GM18517 (cell line): ENCODE measurements around the gene VWC2.
"Not testable (repeated sequence)": the region's sequence is repeated elsewhere in the genome, so short reads cannot be mapped to it uniquely, and the experiment has no call there.

Experiments
- ATAC-seq: cut with Tn5 transposase; IDR thresholded peaks from one replicate; pipeline ENCODE4 v1.9.1; 2021; ENCODE audit warnings: mild to moderate bottlenecking, moderate library complexity; ENCODE audit not compliant: unreplicated experiment

The VWC2 gene

DNA sequence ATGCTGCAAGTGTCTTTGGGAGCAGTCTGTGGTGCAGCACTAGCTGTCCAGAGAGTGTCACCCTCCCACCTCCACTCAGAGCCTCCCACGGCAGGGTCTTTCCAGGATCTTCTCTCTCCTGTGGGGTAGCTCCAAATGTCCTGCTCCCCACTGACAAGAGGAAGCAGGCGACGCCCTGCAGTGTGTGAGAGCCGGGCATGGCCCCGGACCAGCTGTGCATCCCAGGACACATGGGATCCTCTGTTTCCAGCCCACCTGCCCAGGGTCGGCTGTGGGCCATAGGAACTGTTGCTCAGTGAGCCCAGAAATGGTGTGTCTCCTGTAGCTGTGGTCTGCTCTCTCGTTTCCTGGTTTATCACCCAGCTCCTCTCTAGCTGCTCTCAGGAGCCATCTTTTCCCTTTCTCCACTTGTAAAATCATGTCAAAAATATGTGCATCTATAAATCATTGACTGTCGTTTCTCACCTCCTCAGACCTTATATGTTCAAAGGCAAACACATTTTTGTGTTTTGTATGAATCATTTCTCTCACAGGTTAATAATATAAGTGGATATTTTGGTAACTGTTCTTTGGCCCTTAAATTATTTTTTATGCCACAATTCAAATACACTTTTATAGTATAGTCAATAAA, 74.9 kb downstream of the VWC2 start:
- ATAC-seq: no peak

DNA sequence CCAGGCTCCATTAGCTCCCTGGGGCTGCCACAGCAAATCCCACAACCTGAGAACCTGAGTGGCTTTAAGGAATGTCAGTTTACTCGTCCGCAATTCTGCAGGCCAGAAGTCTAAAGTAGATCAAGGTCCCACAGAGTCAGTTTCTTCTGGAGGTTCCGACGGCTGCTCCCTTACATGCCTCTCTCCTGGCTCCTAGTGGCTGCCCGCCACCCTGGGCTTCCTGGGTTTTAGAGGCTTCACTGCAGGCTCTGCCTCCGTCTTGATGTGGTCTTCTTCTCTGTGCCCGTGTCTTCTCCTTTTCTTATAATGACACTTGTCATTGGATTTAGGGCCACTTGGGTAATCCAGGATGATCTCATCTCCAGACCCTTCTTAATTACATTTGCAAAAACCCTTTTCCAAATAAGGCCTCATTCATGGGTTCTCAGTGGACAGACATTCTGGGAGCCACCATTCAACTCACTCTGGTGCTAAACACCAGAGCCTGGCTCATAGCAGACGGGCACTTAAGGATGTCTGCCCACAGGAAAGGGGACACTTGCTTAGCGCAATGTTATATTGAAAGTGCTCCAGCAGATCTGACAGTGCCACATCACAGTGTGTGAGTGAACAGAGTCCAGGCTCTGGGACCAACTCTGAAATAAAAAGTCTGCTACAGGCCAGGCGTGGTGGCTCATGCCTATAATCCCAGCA, 77.6 kb downstream of the VWC2 start:
- ATAC-seq: no peak

DNA sequence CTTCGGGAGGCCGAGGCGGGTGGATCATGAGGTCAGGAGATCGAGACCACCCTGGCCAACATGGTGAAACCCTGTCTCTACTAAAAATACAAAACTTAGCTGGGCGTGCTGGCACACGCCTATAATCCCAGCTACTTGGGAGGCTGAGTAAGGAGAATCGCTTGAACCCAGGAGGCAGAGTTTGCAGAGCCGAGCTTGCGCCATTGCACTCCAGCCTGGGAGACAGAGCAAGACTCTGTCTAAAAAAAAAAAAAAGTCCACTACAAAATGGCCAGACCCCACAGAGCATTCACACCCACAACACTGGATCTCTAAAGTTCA, 78.1 kb downstream of the VWC2 start:
- ATAC-seq: not testable (repeated sequence)

DNA sequence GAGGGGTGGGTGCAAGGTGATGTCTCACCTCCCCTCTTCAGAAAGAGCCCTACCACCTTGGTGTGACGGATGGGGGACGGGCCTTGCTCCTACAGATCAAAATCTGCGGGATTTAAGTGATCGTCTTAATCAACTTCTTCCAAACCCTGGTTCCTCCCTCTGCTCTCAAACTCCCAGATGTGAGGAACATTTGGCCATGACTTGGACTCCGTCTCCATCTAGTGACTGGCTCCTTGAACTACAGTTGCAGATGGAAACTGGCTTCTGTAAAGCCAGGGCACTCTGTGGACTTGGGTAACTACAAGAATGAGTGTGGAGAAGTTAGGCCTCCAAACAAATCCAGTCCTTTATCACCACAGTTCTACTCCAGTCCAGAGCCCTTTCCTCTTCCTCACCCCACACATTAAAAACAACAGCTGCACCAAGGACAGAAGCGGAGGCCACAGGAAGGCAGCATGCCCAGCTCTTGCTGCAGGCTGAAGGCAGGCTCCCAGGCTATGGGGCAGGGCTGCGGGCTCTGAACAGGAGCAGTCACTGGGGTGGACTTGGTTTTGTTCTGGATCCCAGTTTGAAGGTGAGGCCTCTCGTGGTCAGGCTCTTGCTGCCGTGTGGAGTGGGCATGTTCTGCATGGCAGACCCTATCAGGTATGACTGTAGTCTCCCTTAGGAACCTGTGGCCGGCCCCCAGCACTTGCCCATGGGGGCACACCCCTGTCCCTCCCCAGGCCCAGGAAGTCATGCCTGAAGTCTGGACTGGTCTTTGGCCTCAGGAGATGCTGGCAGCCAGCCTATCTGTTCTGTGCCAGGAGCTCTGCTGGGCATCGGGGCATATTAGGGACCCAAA, 79.4 kb downstream of the VWC2 start:
- peak; percentile 82 for ATAC-seq

DNA sequence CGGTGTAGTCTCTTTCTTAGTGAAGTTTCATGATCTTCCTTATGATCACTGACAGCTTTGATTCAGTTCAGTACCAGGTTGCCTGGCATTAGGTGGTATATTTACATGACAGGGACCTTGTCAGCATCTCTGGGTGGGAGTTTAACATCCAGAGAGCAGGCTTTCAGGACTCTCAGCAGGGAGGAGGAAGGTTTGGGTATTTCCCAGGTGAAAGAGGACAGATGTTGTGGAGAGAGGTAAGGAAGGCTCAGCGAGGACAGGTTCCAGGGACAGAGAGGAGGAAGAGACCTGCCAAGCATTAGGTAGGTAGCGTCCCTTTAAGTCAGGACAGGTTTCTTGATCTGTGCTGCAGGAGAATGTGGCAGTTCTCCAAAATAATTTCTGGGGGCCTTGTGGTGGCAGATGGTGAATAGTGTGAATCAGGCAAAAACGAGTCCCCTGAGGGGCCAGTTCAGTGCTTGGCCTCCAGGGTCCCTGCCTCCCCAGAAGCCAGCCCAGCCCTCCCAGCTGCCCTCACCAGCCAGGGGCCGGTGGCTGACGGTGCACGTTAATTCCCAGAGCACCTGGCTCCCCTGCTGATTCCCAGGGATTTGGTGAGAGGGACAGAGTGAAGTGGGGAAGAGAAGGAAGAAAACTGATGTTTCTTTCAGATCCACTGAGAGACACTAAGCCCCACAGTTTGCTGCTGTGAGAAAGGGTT, 82.0 kb downstream of the VWC2 start:
- ATAC-seq: no peak

DNA sequence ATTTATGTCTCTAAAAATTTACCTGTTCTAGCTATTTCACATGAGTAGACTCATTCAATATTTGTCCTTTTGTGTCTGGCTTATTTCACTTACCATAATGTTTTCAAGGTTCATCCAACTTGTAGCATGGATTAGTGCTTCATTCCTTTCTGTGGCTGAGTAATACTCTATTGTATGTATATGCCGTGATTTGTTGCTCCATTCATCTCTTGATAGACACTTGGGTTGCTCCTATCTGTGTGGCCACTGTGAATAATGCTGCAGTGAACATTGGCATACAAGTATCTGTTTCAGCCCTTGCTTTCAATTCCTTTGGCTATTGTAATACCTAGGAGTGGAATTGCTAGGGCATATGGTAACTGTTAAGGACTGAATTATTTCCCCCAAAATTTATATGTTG, 86.9 kb downstream of the VWC2 start:
- ATAC-seq: no peak

DNA sequence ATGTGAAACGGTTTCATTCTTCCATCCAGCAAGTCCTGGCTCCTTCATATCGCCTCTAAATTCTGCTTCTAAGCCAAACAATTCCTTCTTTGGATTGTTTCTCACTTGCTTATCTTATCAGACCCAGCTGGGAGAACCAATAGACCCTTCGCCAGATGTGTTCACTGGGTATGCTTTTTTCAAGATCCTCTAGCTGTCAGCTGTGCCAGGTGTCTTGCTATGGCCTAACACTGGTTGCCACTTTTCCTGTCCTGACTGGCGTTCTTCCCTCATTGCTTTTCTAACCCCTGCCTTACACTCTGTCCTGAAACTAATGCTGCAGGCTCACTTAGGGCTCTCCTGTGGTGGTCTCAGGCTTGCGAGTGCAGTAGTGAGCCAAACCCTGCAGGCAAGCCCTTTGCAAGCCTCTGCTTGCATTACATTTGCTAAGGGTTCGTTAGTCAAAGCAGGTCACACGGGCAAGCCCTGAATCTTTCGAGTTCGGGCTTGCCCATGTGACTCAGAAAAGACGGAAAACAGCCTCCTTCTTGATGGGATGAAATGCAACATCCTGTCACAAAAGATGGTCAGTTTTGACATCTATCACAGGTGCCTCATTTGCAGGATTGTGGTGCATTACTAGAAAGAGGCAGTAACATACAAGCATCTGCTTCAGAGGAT, 92.8 kb downstream of the VWC2 start:
- no peak for ATAC-seq

GRCh38 chr7:49866910-49867309, 93.5 kb downstream of the VWC2 start:
- no peak for ATAC-seq

- no peak for ATAC-seq
Measured at GRCh38 chr7:49873420-49873819, 100.0 kb downstream of the VWC2 start.

DNA sequence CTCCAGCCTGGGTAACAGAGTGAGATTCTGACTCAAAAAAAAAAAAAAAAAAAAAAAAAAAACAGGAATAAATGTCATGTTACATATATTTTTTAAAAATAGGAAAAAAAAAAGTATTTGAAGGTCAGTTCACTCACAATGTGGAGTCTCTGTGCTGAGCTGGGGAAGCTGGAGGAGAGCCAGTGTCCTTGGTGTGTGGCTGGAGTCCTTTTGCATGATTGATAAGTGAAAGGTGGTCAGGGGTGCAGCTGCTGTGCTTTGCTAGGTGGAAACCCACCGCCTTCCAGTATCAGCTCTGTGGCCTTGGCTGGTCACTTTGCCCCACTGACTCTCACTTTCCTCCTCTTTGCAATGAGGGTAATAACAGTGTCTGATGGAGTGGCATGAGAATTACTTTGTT, 101.9 kb downstream of the VWC2 start:
- ATAC-seq: no peak

DNA sequence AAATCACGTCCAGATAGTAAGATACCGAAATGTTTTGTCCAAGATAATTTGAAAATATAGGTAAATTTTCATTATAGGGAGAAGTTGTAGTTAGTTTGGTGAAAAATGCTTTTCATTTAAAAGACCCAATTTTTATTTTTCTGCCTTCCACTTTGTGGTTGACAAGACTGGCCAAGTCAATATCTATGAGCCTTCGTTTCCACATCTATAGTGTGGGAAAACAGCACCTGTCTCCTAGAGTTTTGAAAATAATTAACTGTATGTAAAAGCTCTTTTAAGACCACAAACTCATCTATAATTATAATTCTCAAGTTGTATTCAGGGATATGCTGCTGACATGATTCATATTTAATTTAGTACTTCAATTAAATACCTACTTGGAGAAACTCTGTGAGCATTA, 102.8 kb downstream of the VWC2 start:
- ATAC-seq: no peak

DNA sequence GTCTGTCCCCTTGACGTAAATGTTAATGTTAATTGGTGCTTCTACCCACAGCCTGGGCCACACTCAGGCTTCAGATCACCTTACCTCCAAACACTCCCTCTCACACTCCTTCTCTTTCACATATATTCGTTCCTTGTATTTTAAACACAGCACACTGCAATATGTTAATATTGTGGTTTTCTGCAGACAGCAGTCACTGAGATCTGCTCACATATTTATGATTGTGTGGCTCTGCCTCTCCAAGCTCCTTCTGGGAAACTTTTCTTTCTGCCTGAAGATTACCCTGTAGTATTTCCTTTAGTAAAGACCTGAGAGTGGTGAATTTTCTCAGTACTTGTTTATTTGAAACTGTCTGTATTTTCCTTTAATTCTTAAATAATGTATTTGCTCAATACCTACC, 104.7 kb downstream of the VWC2 start:
- no peak for ATAC-seq

DNA sequence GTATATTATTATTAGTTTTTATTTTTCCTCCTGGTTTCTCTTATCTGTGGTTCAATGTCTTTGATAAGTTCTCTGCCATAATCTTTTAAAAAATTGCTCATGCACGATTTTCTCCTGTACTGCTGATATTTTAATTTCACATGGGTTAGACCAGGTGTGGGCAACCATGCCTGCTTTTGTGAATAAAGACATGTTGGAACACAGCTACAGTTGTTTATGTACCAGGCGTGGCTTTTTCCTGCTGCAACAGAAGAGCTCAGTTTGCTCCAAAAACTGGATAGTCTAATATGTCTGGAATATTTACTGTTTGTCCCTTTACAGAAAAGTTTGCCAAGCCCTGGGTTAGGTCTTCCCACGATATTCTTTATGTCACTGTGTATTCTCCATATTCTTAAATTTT, 105.2 kb downstream of the VWC2 start:
- ATAC-seq: no peak

DNA sequence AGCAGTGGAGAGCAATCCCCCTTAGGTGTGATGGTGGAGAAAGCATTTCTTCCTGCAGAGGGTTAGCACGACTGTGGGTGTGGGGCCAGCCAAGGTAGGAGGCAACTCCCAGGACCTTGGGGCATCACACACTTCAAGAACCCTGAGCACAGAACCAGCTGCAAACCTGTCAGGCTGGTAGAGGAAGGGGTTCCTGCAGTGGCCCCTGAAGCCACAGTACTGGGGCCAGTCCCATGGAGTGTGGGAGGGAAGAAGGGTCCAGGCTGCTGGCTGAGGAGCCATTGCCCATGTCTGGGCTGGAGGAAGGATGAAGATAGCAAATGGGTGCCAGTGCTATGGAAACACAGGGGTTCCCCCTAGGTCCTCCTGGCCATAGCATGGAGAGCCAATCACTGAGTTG, 110.5 kb downstream of the VWC2 start:
- no peak for ATAC-seq

- no peak for ATAC-seq
Measured at GRCh38 chr7:49885593-49886285, 112.3 kb downstream of the VWC2 start.

- no peak for ATAC-seq
Measured at GRCh38 chr7:49892481-49892880, 119.0 kb downstream of the VWC2 start.

- no peak for ATAC-seq
Measured at GRCh38 chr7:49893131-49893530, 119.7 kb downstream of the VWC2 start.

GRCh38 chr7:49894543-49894942, 121.1 kb downstream of the VWC2 start:
- ATAC-seq: no peak

GRCh38 chr7:49911909-49912308, 138.5 kb downstream of the VWC2 start:
- no peak for ATAC-seq

GRCh38 chr7:49926720-49927119, 153.3 kb downstream of the VWC2 start:
- no peak for ATAC-seq
